ENCODE results near the gene MCOLN2.

The MCOLN2 gene

DNA sequence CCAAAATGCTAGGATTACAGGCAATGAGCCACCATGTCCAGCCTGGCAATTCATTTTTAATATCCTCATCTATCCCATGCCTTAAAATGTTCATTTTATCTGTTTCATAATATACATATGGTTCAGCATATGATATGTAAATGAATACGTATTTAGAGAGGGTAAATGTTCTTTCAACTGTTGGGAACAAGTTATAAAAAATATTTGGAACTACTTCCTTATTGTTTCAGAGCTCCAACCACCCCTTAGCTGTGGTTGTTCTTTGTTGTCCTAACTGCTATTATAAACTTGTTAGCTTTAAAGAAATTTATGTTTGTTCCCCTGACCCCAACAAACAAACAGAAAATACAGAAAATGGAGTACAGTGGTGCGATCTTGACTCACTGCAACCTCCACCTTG is 14.5 kb downstream of the MCOLN2 start:
- no peak for DNase-seq

DNA sequence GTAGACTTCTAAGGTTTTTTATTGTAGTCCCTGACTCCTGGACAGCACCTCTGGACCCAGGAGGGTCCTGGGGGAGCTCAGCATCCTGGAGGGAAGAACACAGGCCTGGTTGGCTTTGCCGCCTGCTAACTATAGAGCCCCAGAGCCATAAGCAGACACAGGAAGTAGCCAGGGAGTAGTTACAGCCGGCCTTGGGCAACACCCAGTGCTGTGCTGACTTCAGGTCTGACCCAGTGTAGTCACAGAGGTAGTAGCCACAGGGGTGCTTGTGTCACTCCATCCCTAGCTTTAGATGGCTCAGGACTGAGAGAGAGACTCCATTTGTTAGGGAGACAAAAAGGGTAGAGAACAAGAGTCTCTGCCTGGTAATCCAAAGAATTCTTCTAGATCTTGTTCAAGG is 21.9 kb downstream of the MCOLN2 start:
- DNase-seq, result no peak

DNA sequence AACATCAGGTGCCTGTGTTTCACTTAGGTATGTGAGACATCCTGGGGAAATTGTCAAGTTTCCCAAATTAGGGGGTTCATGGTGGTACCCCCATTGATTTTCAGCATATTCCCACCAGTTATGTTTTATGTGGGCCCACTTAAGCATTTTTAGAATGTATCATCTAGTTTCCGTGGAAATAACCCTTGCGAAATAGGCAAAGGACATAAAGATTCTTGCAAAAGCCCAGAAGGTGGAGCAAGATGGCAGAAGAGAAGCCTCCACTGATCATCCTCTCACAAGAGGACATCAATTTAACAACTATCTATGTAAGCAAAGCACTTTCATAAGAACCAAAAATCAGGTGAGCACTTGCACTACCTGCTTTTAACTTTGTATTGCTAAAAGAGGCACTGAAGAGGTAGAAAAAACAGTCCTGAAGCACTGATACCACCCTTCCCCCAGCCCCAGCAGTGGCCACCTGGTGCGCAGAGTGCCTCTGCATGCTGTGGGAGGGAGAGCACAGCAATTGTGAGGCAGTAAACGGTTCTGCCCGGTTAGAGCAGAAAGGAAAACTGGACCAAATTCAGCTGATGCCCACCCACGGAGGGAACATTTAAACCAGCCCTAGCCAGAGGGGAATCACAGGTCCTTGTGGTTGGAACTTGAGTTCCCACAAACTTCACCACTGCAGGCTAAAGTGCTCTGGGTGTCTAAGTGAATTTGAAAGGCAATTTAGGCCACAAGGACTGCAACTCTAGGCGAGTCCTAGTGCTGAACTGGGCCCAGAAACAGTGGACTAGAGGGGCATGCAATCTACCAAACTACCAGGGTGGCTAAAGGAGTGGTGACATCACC is 23.2 kb downstream of the MCOLN2 start:
- DNase-seq, result no peak

GRCh38 chr1:84972377-84972987 is 24.4 kb downstream of the MCOLN2 start:
- no peak for DNase-seq

- no peak for DNase-seq
Measured at GRCh38 chr1:84971957-84972356, 25.0 kb downstream of the MCOLN2 start.

DNA sequence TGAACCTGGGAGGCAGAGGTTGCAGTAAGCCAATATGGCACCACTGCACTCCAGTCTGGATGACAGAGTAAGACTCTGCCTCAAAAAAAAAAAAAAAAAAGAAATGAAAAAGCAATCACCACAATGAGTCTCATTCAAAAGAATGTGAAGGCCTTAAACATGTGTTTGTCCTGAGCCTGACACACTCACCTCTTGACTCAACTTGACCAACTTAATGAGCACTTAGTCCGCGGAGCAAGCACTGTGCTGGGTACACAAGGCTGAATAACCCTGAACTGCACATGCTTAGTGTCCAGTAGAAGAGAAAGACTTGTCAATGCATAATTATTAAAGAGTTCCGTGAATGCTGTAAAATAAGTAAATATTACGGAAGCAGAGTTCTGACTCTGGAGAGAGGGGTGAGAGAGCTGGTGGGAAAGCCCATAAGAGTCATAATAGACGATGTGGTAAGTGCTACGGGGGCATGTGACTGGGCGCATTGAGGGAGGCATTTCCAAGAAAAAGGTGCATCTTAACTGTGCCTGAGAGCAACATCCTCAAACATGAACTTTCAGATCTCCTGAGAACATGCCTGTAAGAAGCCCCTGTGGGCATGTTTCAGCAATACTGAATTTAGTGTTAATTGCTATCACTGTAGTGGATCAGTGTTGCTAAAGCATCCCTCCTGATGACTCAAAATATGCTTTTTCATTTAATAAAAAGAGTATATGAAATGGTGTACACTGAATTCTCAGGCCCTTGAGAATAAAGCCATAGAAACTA is 27.2 kb downstream of the MCOLN2 start:
- DNase-seq, result no peak

- DNase-seq, result no peak
Measured at GRCh38 chr1:84968865-84969264, 28.0 kb downstream of the MCOLN2 start.

GRCh38 chr1:84968101-84968500 is 28.8 kb downstream of the MCOLN2 start:
- DNase-seq, result no peak

DNA sequence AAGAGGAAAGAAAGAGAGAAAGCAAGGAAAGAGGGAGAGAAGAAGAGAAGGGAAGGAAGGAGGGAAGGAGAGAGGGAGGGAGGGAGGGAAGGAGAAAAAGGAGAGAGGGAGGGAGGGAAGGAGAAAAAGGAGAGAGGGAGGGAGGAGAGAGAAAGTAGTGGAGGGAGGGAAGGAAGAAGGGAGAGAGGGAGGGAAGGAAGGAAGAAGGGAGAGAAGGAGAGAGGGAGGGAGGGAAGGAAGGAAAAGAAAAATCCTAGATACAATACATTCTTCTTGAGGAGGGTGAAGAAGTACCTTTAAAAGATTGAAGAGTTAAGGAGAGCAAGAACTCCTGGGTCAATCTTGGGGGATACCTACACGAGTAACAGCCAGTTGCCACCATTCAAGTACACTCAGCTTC is 29.2 kb downstream of the MCOLN2 start:
- no peak for DNase-seq

DNA sequence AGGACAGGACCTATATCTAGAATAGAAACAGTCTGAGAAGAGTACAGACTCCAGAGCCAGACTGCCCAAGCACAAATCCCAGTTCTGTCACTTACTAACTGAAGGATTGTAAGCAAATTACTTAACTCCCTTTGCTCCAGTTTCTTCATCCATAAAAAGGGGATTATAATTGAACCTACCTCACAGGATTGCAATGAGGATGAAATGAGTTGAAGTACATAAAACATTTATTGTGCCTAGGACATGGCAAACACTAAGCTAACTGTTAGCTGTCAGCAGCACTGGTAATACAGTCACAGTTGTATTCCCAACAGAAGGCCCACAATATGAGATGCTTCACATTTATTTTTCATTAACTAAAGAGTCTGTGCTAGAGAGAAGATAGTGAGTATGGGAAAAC is 33.9 kb downstream of the MCOLN2 start:
- DNase-seq, result no peak

- no peak for DNase-seq
Measured at GRCh38 chr1:84961316-84961715, 35.6 kb downstream of the MCOLN2 start.

GRCh38 chr1:84960371-84960770 is 36.5 kb downstream of the MCOLN2 start:
- DNase-seq, result no peak

- no peak for DNase-seq
Measured at GRCh38 chr1:84959294-84959693, 37.6 kb downstream of the MCOLN2 start.

DNA sequence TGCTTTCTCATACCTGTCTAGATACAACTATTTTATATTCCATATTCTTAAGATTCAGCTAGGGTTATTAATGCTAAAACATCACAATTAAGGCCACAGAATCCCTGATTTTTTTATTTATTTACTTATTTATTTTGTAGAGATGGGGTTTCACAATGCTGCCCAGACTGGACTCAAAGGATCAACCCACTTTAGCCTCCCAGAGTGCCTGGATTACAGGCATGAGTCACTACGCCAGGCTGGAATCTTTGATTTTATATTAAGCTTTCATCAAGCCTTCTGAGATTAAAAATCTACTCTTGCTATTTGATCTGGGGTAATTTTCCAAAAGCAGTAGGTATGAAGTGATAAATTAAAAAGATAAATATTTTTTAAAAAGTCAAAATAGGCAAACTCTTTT is 38.9 kb downstream of the MCOLN2 start:
- DNase-seq, result no peak

DNA sequence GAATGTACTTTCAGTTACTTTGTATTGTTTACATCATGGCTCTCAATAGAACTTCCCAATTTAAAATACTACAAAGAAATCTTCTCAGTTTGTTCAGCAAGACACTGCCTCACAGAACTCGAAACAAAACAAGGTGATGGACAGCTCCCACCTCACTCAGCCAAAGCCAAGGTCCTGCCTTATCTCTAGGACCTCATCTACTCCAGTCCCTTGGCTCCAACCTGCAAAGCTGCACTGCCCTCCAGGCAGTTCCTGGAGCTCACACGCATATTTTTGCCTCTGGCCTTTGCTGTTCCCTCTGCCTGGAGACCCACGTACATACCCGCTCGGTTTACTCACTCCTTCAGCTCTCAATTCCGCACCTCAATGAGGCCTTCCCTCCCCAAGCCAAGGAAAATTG is 40.3 kb downstream of the MCOLN2 start:
- no peak for DNase-seq

GRCh38 chr1:84956097-84956496 is 40.8 kb downstream of the MCOLN2 start:
- DNase-seq, result no peak

GRCh38 chr1:84949664-84950063 is 47.2 kb downstream of the MCOLN2 start:
- DNase-seq, result no peak

DNA sequence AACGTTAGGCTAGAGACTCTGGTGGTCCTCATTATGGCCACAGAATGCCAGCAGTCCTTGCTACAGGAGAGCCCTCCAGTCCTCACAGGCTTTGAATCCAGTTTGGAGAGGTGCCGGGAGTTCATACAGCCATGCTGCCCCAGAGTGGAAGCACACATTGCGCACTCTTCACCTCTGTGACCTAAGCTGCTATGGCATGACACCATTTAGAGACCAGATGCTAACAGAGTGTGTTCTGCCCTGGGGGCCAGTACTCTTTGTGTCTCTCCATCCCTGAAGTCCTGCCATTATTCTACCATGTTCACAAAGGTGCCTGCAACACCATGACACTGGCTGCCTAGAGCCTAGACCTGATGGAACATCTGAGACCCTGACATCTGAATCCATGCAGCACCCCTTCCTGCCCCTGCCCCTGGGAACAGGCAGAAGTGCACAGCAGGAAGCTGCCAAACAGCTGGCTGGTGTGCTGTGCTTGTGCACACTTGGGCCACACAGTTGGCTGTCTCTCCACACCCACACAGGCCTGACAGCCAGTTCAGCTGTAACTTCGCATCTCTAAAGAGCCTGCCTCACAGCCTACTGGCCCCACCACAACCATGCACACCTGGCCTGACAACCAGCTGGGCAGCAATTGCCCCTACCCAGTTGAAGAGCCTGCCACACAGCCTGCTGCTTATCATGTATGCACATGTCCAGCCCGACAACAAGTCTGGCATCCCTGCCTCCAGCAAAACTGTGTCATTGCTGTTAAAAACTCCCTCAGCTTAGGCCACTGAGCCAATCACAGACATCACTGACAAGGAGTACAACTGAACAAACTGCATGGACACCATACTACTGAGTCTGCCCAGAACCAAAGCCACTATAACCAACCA is 49.1 kb downstream of the MCOLN2 start:
- no peak for DNase-seq

- DNase-seq, result no peak
Measured at GRCh38 chr1:84946631-84947030, 50.3 kb downstream of the MCOLN2 start.

DNA sequence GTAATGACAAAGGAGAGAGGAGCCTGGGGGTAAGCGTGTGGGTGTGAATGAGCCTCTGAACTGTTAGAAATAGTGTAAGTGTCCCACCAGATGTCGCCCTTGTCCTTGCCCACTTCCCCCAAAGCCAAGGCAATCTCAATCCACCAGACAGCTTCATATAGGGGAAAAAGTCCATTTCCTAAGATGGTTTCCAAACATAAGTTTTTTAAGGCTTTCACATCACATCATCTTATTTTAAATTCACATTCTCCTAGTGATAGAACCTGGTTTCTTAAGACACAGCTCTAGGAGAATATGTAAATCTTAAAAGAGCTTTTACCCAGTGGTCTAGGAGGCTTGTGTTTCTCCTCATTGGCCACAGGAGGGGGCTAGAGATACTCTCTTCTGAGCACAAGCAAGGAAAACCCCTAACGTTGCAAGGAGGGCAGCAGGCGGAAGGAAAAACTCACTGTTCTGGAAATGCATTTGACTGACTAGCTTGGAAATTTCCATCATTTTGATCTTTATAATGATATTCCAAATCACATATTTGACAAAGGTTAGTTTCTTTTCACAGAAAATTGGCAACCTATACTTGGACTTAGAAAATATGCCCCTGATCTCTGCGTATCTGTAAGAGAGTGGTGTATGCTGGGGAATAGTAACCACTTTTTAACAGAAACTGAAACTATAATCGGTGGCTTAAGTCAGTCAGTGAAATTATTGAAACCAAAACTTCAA is 52.0 kb downstream of the MCOLN2 start:
- peak; percentile 58 to 70 for DNase-seq

- no peak for DNase-seq
Measured at GRCh38 chr1:84941843-84942242, 55.1 kb downstream of the MCOLN2 start.

GRCh38 chr1:84940481-84940880 is 56.4 kb downstream of the MCOLN2 start:
- DNase-seq, result no peak
